ENCODE data around the gene ELMOD3. TPM values are rescaled to one million over a fixed set of nuclear protein-coding genes. Genes with fewer than 3 reads are reported as not detected.

The ELMOD3 gene
- total and polyA plus RNA-seq, 8 donors, result 20.8 to 40.5 (median 31.8) TPM

DNA sequence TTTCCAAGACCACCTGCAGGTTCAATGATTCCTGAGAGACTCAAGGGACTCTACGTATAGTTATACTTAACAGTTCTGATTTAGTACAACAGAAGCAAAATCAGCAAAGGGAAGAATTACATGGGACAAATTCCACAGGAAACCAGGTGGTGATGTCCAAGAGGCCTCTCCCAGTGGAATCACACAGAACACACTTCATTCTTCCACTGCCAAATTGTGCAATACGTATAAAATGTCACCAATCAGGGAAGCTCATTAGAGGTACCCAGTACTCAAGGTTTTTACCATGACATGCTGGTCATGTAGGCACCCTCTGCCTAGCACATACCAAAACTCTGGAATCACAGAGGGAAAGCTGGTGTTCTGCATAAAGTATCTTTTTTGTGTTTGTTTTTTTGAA, 33.2 kb downstream of the ELMOD3 start:
- peaks cover 0 to 92% of the 10 kb centered on the region in 2 donors for H3K36me3 ChIP-seq
- no peak overlapping the region for H3K4me3 ChIP-seq
- DNase-seq (no peak), ATAC-seq (no peak)
- H3K27me3 ChIP-seq, result no peaks in the 10 kb centered on the region
- no peaks in the 10 kb centered on the region for H3K9me3 ChIP-seq
- H3K4me1 ChIP-seq, result no peaks in the 10 kb centered on the region
- TF ChIP-seq, protein P1, sequence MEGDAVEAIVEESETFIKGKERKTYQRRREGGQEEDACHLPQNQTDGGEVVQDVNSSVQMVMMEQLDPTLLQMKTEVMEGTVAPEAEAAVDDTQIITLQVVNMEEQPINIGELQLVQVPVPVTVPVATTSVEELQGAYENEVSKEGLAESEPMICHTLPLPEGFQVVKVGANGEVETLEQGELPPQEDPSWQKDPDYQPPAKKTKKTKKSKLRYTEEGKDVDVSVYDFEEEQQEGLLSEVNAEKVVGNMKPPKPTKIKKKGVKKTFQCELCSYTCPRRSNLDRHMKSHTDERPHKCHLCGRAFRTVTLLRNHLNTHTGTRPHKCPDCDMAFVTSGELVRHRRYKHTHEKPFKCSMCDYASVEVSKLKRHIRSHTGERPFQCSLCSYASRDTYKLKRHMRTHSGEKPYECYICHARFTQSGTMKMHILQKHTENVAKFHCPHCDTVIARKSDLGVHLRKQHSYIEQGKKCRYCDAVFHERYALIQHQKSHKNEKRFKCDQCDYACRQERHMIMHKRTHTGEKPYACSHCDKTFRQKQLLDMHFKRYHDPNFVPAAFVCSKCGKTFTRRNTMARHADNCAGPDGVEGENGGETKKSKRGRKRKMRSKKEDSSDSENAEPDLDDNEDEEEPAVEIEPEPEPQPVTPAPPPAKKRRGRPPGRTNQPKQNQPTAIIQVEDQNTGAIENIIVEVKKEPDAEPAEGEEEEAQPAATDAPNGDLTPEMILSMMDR (IDR thresholded peaks at IDR 0.05), result no peak
- intact Hi-C loops (cut with DNase I), result no loop called here
- no peak overlapping the region for H3K27ac ChIP-seq

DNA sequence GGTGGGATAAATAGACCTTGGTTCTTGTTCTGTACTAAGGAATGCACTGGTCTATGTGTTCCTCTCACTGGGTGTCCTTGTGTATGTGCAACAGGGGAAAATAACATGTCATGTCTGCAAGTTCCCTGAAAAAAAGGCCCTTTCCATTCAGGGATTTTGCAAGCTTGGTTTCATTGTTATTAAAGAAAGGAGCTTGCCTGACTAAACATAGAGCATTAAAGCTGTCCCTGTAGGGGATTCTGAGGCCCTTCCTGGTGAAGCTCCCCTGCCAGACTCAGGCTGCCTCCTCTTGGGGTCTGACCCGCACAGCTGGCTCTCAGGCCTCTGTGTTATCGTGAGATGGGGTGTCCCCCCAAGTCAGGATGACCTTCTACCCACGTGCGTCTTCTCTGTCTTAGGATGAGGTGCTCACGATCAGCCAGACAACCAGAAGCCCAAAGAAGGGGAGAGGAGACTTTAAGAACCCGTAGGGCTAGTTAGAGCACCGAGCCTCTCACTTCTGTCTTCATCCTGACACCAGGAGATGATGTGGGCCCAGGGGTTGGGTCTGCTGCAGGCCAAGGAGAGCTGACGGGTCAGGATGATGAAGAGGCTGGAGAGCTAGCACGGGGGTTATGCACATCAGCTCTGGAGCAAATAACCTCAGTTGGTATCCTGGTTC, 34.4 kb downstream of the ELMOD3 start:
- Histone ChIP-seq H3K4me3 (no peak overlapping the region), H3K27me3 (no peaks in the 10 kb centered on the region), H3K4me1 (no peaks in the 10 kb centered on the region), H3K27ac (no peak overlapping the region), H3K36me3 (peaks cover 0 to 97% of the 10 kb centered on the region in 2 donors), H3K9me3 (no peaks in the 10 kb centered on the region)
- ATAC-seq, result no peak
- no peak for DNase-seq
- intact Hi-C loops (cut with DNase I), result no loop called here
- TF ChIP-seq, protein P1 (IDR thresholded peaks at IDR 0.05), result no peak

DNA sequence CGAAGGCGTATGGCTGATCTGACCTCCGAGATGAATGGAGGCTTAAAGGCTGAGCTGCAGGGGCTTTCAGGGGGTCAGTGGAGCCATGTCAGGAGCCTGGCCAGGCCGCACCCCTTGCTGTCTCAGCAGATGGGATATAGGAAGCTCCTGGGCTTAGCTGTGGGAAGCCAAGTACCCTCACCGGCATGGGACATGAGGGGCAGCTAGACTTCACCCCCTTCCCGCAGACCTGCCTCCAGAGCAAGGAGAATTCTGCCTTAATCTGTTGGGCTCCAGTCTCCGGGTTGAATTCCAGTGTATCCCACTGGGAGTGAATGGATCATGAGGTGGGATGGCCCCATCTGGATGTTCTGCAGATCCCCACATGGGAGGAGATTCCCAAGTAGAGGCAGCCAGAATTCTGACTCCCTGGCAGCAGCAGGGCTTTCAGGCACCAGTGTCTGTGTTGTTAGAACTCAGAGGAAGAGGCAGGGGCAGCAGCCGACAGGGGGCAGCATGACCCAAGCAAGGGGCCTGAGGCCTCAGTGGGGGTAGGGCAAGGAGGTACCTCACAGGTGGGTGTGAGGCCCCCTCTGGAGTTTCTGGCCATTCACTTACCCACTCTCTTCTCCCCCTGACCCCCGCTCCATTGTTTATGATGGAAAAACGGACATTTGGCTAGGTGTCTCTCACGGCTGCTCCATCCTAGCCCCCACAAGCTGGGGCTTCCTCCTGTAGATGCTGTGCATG, 36.5 kb downstream of the ELMOD3 start:
- ATAC-seq (peak; percentile 78), DNase-seq (peak in 3 of 4 donors; percentile 33 to 88 (median 61))
- peaks cover 0 to 100% of the 10 kb centered on the region in 2 donors for H3K36me3 ChIP-seq
- H3K27me3 ChIP-seq, result no peaks in the 10 kb centered on the region
- H3K4me3 ChIP-seq, result no peak overlapping the region
- no peaks in the 10 kb centered on the region for H3K4me1 ChIP-seq
- no peak overlapping the region for H3K27ac ChIP-seq
- intact Hi-C loops (cut with DNase I), result no loop called here
- no peaks in the 10 kb centered on the region for H3K9me3 ChIP-seq
- TF ChIP-seq, protein P1 (IDR thresholded peaks at IDR 0.05), result peak; percentile 30 to 46

DNA sequence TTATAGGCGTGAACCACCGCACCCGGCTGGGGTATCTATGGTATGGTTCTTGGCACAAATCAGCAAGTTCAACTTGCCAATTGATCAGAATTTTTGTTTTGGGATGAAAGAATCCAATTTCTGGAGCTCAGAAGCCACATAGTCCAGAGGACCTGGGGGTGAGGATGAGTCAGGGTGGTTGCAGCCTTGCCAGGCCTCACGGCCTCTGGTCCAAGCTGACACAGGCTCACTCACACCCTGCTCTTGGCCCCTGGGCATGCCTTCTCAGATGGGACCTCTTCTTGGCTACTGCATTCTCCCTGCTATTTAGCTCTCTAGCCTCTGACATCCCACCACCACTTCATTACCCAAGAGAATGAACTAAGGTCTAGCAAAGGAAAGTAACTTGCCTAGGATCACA, 39.3 kb downstream of the ELMOD3 start:
- peak in 1 of 4 donors; percentile 6 for DNase-seq
- peaks cover 0 to 100% of the 10 kb centered on the region in 2 donors for H3K36me3 ChIP-seq
- intact Hi-C loops (cut with DNase I), result no loop called here

DNA sequence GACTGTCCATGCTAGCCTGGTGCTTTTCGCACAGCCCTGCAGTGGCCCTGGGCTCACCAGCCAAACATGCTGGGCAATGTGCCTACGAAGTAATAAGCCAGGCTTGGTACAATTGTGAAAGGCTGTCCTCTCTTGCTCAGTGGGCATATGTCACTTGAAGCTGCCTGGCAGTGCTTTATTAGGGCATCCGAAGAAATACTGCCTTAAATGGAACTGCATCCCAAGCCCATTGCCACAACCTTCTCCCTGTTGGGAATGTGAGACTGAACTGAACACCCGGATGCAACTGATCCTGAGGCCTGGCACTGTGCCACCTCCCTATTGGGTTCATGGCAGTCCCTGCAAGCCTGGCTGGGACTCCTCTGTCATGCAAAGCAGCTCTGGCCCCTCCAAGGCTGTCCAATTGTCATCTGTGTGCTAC, 39.7 kb downstream of the ELMOD3 start:
- intact Hi-C loops (cut with DNase I), result no loop called here
- ATAC-seq (no peak), DNase-seq (peak in 1 of 4 donors; percentile 27)
- Histone ChIP-seq H3K9me3 (no peaks in the 10 kb centered on the region), H3K4me1 (no peaks in the 10 kb centered on the region), H3K4me3 (no peak overlapping the region), H3K27me3 (no peaks in the 10 kb centered on the region), H3K27ac (no peak overlapping the region), H3K36me3 (peaks cover 0 to 100% of the 10 kb centered on the region in 2 donors)
- TF ChIP-seq, protein P1 (IDR thresholded peaks at IDR 0.05), result no peak

More for the DNA sequence above, 39.3 kb downstream of the ELMOD3 start:
- TF ChIP-seq, protein P1 (IDR thresholded peaks at IDR 0.05), result no peak
- Histone ChIP-seq H3K4me1 (no peaks in the 10 kb centered on the region), H3K27me3 (no peaks in the 10 kb centered on the region), H3K9me3 (no peaks in the 10 kb centered on the region), H3K27ac (no peak overlapping the region), H3K4me3 (no peak overlapping the region)
- no peak for ATAC-seq
